ENCODE results near the gene TMEM208. TPM values are rescaled to one million over a fixed set of nuclear protein-coding genes. Genes with fewer than 3 reads are reported as not detected.

Gene TMEM208
- total and polyA plus RNA-seq, 9 donors = 23.8 to 52.0 (median 32.1) TPM

DNA sequence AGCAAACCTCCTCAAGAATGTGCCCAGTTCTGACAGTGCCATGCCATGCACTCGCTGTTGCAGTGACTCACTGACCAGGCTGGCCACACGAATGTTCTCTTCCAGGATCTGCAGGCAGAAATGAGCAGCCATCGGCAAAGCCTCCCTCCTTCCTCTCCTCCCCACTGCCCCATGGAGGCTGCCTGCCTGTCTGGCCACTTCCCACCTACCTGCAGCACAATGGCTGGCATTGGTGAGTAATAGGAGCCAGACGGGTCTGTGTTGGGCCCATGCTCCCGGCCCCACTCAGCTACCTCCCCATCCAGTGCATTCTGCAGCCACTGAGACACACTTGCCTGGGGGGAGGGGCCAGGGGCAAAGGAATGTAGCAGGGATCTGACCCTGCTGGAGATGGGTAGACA, 40.4 kb upstream of the TMEM208 start:
- H3K36me3 ChIP-seq = no peaks in the 10 kb centered on the region
- 26 to 28% (median 27%) methylated on average over 5 of the region's 5 CpGs for WGBS, 3 donors
- peak in 3 of 5 donors; percentile 34 to 42 (median 35) for DNase-seq
- H3K27me3 ChIP-seq = no peaks in the 10 kb centered on the region
- H3K4me3 ChIP-seq = no peak overlapping the region
- peaks cover 3% of the 10 kb centered on the region for H3K4me1 ChIP-seq (ENCODE audit: insufficient read depth)
- H3K27ac ChIP-seq = no peak overlapping the region
- no peaks in the 10 kb centered on the region for H3K9me3 ChIP-seq
- TF ChIP-seq POLR2A (IDR thresholded peaks at IDR 0.05) (no peak), EP300 (IDR thresholded peaks at IDR 0.05) (no peak)
- TF ChIP-seq, protein P1, sequence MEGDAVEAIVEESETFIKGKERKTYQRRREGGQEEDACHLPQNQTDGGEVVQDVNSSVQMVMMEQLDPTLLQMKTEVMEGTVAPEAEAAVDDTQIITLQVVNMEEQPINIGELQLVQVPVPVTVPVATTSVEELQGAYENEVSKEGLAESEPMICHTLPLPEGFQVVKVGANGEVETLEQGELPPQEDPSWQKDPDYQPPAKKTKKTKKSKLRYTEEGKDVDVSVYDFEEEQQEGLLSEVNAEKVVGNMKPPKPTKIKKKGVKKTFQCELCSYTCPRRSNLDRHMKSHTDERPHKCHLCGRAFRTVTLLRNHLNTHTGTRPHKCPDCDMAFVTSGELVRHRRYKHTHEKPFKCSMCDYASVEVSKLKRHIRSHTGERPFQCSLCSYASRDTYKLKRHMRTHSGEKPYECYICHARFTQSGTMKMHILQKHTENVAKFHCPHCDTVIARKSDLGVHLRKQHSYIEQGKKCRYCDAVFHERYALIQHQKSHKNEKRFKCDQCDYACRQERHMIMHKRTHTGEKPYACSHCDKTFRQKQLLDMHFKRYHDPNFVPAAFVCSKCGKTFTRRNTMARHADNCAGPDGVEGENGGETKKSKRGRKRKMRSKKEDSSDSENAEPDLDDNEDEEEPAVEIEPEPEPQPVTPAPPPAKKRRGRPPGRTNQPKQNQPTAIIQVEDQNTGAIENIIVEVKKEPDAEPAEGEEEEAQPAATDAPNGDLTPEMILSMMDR (IDR thresholded peaks at IDR 0.05) = no peak
- intact Hi-C loops (cut with DNase I) = loop anchor here in 1 of 4 donors (10.0 kb wide), 1 partner anchor 212 kb away; no protein-coding TSS in a partner anchor

DNA sequence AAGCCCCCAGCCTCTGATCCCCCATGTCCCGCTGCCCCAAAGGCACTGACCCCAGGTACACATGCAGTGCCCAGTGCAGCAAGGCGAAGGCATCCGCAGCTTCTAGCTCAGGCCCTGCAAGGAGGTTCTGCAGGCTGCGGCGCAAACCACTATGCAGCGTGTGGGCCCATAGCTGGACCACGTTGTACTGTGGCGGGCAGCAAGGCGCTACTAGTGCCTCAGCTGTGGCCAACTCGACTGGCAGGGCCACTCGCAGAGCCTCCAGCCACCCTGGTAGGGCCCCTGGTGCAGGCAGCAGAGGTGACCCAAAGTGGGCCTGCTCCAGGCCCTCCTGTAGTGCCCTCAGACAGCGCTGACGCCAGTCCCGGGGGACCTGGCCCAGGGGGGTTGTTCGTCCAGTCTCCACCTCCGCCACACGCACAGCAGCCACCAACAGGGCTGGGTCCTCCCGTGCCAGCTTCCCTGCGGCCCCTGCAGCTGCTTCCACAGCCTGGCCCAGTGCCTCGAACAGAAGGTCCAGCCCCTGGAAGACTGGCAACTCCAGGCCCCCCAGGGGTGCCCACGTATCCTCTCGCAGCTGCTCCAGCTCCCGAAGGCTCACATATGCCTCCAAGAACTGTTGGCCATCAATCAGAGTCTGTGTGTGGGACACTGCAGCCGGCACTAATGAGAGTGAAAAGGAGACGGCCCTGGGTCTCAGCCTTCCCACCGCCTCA, 39.6 kb upstream of the TMEM208 start:
- Histone ChIP-seq H3K36me3 (no peaks in the 10 kb centered on the region), H3K27me3 (no peaks in the 10 kb centered on the region), H3K4me3 (no peak overlapping the region), H3K27ac (no peak overlapping the region), H3K9me3 (no peaks in the 10 kb centered on the region), H3K4me1 (ENCODE audit: insufficient read depth) (peaks cover 5% of the 10 kb centered on the region)
- TF ChIP-seq POLR2A (IDR thresholded peaks at IDR 0.05) (no peak), EP300 (IDR thresholded peaks at IDR 0.05) (no peak)
- TF ChIP-seq, protein P1 (IDR thresholded peaks at IDR 0.05) = peak in 1 of 3 donors; percentile 6
- WGBS, 3 donors = 76 to 82% (median 76%) methylated on average over 18 to 26 of the region's 26 CpGs
- intact Hi-C loops (cut with DNase I) = loop anchor here in 1 of 4 donors (10.0 kb wide), 1 partner anchor 213 kb away; no protein-coding TSS in a partner anchor
- peak in 3 of 5 donors; percentile 37 to 47 (median 46) for DNase-seq

DNA sequence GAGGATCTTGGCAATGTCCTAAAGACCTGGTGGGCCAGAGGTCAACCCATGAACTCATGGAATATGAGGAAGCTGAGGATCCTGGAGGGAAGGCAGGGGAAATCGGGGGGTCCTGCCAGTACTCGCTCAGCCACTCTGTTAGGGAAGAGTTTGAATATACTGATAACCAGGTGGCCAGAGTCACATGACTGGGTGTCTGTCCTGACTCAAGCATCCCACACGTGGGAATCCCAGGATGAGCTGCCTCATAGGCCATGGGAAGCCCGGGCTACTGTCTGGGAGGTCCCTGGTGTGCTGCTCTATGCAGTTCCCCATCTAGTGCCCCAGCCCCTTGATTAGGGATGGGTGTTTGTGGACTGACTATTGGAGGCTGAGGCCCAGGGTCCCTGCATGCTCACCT, 38.6 kb upstream of the TMEM208 start:
- Histone ChIP-seq H3K4me1 (ENCODE audit: insufficient read depth) (peaks cover 13% of the 10 kb centered on the region), H3K36me3 (no peaks in the 10 kb centered on the region), H3K27ac (no peak overlapping the region), H3K27me3 (no peaks in the 10 kb centered on the region), H3K4me3 (no peak overlapping the region), H3K9me3 (no peaks in the 10 kb centered on the region)
- no peak for DNase-seq
- intact Hi-C loops (cut with DNase I) = loop anchor here in 1 of 4 donors (10.0 kb wide), 1 partner anchor 214 kb away; no protein-coding TSS in a partner anchor
- TF ChIP-seq, protein P1 (IDR thresholded peaks at IDR 0.05) = no peak
- 53 to 70% (median 62%) methylated on average over 4 of the region's 4 CpGs for WGBS, 3 donors

DNA sequence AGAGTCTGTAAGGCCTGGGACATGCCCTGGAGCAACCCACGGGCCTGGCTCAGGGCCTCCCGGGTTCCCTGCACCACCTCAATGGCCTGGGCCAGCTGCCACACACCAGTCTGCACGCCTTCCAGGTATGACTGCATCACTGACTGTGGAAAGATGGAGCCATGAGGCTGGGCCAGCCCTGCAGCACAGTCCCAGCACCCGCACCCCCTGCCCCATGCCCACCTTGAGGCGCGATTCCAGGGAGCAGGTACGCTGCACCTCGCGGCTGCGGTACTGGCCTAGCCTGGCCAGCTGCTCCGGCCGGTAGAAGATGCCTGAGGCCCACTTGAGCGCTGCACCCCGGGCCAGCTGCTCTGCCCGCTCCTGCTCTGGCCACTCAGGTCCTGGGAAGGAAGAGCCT, 38.1 kb upstream of the TMEM208 start:
- TF ChIP-seq EP300 (IDR thresholded peaks at IDR 0.05) (no peak), POLR2A (IDR thresholded peaks at IDR 0.05) (no peak)
- TF ChIP-seq, protein P1 (IDR thresholded peaks at IDR 0.05) = no peak
- Histone ChIP-seq H3K36me3 (no peaks in the 10 kb centered on the region), H3K27me3 (no peaks in the 10 kb centered on the region), H3K4me1 (ENCODE audit: insufficient read depth) (peaks cover 14% of the 10 kb centered on the region), H3K27ac (no peak overlapping the region), H3K9me3 (no peaks in the 10 kb centered on the region), H3K4me3 (no peak overlapping the region)
- WGBS, 3 donors = 86 to 91% (median 90%) methylated on average over 15 of the region's 15 CpGs
- peak in 1 of 5 donors; percentile 33 for DNase-seq
- intact Hi-C loops (cut with DNase I) = loop anchor here in 1 of 4 donors (10.0 kb wide), 1 partner anchor 214 kb away; no protein-coding TSS in a partner anchor
